HG02759 (cell line): Measurements from ENCODE around the gene ZNHIT3.
"Not testable (repeated sequence)": the region's sequence is repeated elsewhere in the genome, so short reads cannot be mapped to it uniquely, and the experiment has no call there.

Experiments
- ATAC-seq: cut with Tn5 transposase; IDR thresholded peaks from one replicate; pipeline ENCODE4 v1.9.1; 2021; ENCODE audit warnings: mild to moderate bottlenecking, moderate library complexity; ENCODE audit not compliant: unreplicated experiment

Gene ZNHIT3

DNA sequence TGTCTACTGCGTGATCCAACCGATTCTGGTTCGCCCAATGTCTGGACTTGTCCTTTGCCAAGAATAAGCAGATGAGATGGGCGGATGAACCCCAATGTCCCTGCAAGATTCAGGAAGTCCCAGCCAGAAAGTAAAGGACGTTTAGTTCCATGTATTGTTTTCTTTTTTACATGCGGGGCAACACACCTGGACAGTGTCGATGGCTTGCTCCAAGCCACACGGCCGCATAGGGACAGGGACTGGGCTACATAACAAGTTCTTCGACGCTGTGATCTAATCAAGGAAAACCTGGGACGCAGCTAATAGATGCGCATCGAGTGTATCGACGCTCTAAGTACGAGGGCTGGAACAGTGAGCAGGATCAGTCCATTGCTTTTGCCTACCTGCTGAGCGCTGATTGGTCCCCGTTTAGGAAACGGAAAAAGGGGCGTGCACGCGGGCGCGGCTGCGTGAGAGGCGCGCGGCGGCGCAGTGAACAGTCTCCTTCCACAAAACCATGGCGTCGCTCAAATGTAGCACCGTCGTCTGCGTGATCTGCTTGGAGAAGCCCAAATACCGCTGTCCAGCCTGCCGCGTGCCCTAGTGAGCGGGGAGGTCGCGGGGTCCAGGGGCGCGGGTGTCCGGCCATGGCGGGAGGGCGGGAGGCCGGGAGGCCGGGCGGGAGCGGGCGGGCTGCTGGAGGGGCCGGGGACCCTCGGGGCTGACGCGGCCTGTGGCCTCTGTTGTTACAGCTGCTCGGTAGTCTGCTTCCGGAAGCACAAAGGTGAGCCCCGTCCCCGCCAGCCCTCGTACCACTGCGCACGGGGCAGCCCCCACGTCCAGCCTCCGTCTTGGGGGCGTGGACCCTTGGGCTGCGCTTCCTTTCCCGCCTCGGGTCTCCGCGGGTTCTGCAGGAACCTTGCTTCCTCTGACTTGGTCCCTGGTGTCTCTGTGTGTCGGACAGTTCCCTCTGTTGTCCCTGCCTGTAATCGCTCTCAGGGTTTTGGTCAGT is at the start of gene ZNHIT3:
TSS of gene ZNHIT3 (plus strand) at position 478 of the 991 bp plus-strand sequence. CDS start at position 497, 19 bp downstream.
- peak; percentile 91 for ATAC-seq

DNA sequence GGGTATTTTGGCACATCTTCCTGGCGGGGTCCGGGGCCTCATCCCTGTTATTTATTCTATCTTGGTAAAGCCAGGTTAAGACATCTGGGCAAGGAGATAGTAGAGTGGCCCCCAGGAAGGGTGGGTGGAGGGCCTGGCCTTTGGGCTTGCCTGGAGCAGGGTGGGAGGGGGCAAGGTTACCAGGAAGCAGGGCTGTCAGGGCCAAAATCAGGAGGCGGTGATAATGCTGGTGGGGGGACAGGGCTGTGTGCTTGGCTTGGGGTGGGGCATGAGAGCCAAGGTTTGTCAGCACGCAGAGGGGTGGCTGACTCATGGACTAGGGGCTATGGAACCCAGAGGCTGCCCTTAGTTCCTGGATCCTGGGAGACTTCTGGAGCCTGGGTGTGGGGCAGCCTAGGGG is 44.7 kb upstream of the ZNHIT3 start:
- ATAC-seq, result not testable (repeated sequence)

- no peak for ATAC-seq
Measured at GRCh38 chr17:36443777-36444176, 42.7 kb upstream of the ZNHIT3 start.

DNA sequence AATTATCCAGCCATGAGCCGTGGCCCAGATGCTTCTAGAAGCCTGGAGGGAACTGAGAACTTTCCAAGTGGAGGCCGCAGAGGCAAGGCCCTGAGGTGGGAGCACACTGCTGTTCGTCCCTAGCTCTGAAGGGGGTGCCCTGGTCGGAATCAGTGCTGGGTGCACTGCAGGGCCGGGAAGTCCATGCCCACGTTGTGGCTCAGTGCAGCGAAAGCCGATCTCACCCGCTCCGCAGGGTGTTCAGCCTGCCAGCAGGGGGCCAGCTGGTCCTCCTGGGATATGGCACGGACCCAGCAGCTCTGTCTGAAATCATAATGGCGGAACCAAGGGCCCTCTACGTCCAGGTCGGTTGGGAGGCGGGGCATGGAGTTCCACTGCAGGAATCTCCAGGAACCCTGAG is 36.5 kb upstream of the ZNHIT3 start:
- ATAC-seq, result not testable (repeated sequence)

- not testable (repeated sequence) for ATAC-seq
Measured at GRCh38 chr17:36452888-36453287, 33.6 kb upstream of the ZNHIT3 start.

GRCh38 chr17:36457701-36458100 is 28.8 kb upstream of the ZNHIT3 start:
- not testable (repeated sequence) for ATAC-seq

DNA sequence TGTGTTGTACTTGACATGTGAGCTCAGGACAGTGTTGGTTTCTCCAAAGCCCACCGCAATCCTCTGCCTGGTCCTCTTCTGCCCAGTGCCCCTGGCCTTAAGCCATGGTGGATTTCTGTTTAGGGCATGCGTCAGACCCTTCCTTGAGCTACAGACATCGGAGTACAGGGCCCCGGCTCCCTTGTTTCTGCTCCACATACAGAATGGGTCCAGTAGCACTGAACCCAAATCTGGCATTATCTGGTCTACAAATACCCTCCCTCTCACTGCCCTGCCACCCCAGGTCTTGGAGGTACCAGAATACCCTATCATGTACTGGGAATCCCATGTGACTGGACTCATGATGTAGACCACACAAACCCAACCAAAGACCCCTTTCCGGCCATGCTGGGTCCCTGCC is 27.4 kb upstream of the ZNHIT3 start:
- no peak for ATAC-seq

GRCh38 chr17:36459601-36460000 is 26.9 kb upstream of the ZNHIT3 start:
- ATAC-seq, result no peak

DNA sequence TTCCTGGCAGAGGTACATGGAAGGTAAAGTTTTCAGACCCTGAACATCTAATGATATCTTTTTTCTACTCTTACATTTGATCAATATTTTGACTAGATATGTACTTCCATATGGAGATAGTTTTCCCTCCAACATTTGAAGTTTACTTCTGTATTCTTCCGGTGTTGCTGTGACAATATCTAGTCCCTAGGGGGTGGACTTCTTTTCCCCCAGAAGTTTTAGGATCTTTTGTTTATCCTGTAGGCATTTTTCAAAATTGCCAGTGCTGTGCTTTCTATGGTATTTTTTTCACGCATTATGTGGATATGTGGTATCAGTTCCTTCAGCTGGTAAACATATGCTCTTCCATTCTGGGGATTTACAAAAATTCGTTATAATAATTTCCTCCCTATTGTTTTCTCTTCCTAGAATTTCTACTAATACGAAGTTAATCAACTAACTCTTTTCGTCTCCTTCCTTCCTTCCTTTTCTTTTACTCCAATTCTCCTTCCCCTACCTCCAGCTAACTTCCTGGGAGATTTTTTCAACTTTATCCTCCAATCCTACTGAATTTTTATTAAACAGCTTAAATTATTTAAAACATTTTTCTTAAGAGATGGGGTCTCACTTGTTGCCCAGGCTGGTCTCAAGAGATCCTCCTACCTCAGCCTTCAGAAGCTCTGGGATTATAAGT is 26.1 kb upstream of the ZNHIT3 start:
- ATAC-seq, result no peak

GRCh38 chr17:36461330-36462110 is 25.0 kb upstream of the ZNHIT3 start:
- ATAC-seq, result no peak

GRCh38 chr17:36463916-36464764 is 22.3 kb upstream of the ZNHIT3 start:
- ATAC-seq, result no peak

DNA sequence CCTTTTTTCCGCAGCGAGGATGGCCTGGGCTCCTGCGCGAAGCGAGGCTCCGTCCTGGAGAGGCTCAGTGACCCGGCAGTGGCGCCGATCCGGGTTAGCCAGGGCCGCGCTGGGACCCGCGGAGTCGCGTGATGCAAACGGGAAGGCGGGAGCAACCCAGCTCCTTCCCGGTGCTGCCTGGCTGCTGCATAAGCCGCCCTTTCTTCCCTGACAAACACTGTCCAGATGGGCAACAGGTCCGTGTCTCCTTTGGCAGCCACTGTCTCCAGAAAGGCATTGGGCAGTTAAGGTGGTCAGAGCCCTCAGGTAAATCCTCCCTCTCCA is 21.8 kb upstream of the ZNHIT3 start:
- ATAC-seq, result no peak

DNA sequence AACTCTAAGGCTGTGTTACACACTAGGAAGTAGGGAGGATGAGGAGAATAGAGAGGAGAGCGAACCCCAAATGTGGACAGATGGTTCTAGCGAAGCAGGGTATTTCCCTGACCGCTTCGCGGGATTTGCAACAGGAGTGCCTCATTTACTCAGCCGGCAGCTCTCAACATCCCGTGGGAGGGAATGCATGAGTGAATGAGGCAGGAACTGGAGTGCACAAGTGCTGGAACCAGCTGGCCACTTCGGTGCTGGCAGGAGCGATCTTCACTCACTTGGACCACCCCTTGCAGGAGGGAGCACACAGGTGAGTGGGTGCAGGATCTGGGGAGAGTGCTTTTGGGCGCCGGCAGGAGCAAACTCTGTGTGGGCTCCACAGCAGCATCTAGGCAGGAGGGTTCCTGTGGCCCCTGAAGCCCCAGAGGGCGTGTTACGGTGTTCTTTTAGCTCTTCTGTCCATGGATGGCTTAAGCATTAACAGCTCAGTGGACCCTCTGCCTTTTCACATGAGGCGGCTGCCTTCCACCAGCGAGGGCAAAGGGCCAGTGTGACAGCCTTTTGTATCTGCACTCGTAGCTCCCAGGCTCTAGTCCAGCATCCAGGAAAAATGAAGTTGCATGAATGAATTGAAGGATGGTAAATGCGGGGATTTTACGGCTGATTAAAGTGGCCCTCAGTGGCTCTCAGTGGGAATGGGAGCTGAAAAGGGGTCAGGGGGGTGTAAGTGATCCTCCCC is 17.4 kb upstream of the ZNHIT3 start:
- no peak for ATAC-seq

DNA sequence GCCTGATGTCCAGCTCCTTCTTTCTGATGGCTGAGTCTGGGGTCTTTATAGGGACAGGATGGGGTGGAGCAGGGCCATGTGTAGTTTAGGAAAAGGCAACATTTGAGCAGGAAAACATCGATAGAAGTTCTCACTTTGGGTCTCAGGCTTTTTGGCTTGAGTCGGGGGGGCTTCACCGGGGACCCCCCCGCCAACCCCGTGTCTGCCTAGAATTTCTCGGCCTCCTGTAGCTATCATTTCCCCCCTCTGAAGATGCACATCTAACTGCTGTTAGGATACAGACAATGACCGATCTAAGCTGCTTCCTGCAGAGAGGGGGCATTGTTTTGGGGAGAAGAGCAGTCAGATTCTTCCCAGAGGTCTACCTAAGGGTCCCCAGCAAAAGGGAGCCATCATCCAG is 16.7 kb upstream of the ZNHIT3 start:
- no peak for ATAC-seq

DNA sequence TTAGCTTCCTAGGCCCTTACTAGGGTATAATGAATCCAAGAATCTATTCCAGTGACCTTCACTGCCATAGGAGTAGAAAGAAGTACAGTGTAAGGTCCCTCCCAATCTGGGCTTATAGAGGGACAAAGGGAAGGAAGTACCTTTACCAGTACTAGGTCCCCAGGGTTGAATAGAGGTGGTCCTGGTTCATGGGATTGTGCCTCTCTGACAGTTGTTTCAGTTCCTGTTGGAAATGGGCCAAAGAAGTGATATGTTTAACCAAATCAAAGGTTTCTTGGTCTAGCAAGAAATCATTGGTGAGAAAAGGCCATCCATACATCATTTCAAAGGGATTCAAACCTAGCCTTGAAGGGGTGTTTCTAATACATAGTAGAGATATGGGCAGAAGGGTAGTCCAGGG is 16.0 kb upstream of the ZNHIT3 start:
- no peak for ATAC-seq

GRCh38 chr17:36474571-36474970 is 11.9 kb upstream of the ZNHIT3 start:
- ATAC-seq, result no peak

DNA sequence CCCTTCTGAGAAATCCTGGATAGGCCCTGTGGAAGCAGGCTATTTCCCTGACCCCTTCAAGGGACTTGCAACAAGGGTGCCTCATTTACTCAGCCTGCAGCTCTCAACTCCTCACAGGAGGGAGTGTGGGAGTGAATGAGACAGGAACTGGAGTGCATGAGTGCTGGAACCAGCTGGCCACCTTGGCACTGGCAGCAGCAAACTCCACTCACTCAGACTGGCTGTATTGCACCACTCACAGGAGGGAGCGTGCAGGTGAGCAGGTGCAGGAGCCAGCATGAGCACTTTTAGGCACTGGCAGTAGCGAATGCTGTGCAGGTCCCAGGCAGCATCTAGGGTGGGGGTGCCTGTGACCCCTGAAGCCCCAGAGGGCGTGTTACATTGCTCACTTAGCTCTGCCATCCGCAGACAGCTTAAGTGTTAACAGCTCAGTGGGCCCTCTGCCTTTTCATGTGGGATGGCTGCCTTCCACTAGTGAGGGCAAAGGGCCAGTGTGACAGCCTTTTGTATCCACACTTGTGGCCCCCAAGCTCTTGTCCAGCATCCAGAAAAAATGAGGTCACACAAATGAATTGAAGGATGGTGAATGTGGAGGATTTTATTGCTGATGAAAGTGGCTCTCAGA is 11.0 kb upstream of the ZNHIT3 start:
- ATAC-seq, result no peak

GRCh38 chr17:36481829-36482228 is 4.7 kb upstream of the ZNHIT3 start:
- ATAC-seq, result no peak
